BLaER1 treated with 17β-estradiol and CSF1 and Interleukin-3, amounts not matched to agents 10 nM and 100 nM (cell line): ENCODE measurements around the gene ZNF516.

Experiments
- H3K27ac ChIP-seq, 11 experiments: shearing (Covaris generic); formaldehyde crosslinking; 2 replicates each; pipeline ENCODE4 v1.8.1; 2022
- H3K27me3 ChIP-seq, 11 experiments: shearing (Covaris generic); formaldehyde crosslinking; 2 replicates each; pipeline ENCODE4 v1.8.1; 2022
- H3K36me3 ChIP-seq, 11 experiments: shearing (Covaris generic); formaldehyde crosslinking; 2 replicates each; pipeline ENCODE4 v1.8.1; 2022
- H3K4me1 ChIP-seq, 10 experiments: shearing (Covaris generic); formaldehyde crosslinking; 2 replicates each; pipeline ENCODE4 v1.8.1; 2022
- H3K4me2 ChIP-seq, 11 experiments: shearing (Covaris generic); formaldehyde crosslinking; 2 replicates each; pipeline ENCODE4 v1.8.1; 2022
- H3K4me3 ChIP-seq, 10 experiments: shearing (Covaris generic); formaldehyde crosslinking; 2 replicates each; pipeline ENCODE4 v1.8.1; 2022
- H3K9ac ChIP-seq, 11 experiments: shearing (Covaris generic); formaldehyde crosslinking; 2 replicates each; pipeline ENCODE4 v1.8.1; 2022
- H3K9me3 ChIP-seq, 11 experiments: shearing (Covaris generic); formaldehyde crosslinking; replicated peaks in 1 of 11; 2 replicates each; pipeline ENCODE4 v1.8.1; 2022
- H4K20me1 ChIP-seq, 11 experiments: shearing (Covaris generic); formaldehyde crosslinking; 2 replicates each; pipeline ENCODE4 v1.8.1; 2022
- Cebpa-rat ChIP-seq, 11 experiments: shearing (Covaris generic); IDR thresholded peaks; 2 replicates each; pipeline ENCODE4 v1.8.1; 2022

Gene ZNF516

GRCh38 chr18:76340410-76340809, 154.6 kb downstream of the ZNF516 start:
- peaks cover 22 to 38% (median 31%) of the 10 kb centered on the region in 11 experiments for H3K9me3 ChIP-seq
- no peak overlapping the region for H3K4me2 ChIP-seq
- peaks cover 0 to 17% (median 10%) of the 10 kb centered on the region in 11 experiments; a peak in 11 of 22 replicates for H3K36me3 ChIP-seq
- no peaks in the 10 kb centered on the region for H4K20me1 ChIP-seq
- no peaks in the 10 kb centered on the region for H3K27me3 ChIP-seq
- peaks cover 5 to 21% (median 12%) of the 10 kb centered on the region in 10 experiments; a peak in 19 of 20 replicates for H3K4me1 ChIP-seq
- H3K9ac ChIP-seq: no peak overlapping the region
- no peak overlapping the region for H3K27ac ChIP-seq
- no peak for TF ChIP-seq Cebpa-rat (IDR thresholded peaks at IDR 0.05)
- H3K4me3 ChIP-seq: no peak overlapping the region

GRCh38 chr18:76339246-76339620, 155.8 kb downstream of the ZNF516 start:
- TF ChIP-seq Cebpa-rat (IDR thresholded peaks at IDR 0.05): no peak
- peaks cover 24 to 38% (median 31%) of the 10 kb centered on the region in 11 experiments for H3K9me3 ChIP-seq
- H3K4me1 ChIP-seq: peaks cover 5 to 21% (median 12%) of the 10 kb centered on the region in 10 experiments; a peak in 19 of 20 replicates
- H3K9ac ChIP-seq: no peak overlapping the region
- no peaks in the 10 kb centered on the region for H4K20me1 ChIP-seq
- peak overlapping the region; percentile 7 to 66 (median 54); a peak in 21 of 22 replicates for H3K4me2 ChIP-seq
- peaks cover 0 to 17% (median 10%) of the 10 kb centered on the region in 11 experiments; a peak in 11 of 22 replicates for H3K36me3 ChIP-seq
- H3K27me3 ChIP-seq: no peaks in the 10 kb centered on the region
- H3K27ac ChIP-seq: peak overlapping the region in 3 of 11 experiments; percentile 11 to 49 (median 35); a peak in 3 of 22 replicates
- no peak overlapping the region for H3K4me3 ChIP-seq

- Histone ChIP-seq H3K27me3 (no peaks in the 10 kb centered on the region), H3K4me2 (peak overlapping the region in 9 of 11 experiments; percentile 7 to 66 (median 58); a peak in 17 of 22 replicates), H4K20me1 (no peaks in the 10 kb centered on the region), H3K9ac (no peak overlapping the region), H3K4me3 (no peak overlapping the region), H3K9me3 (peaks cover 27 to 41% (median 34%) of the 10 kb centered on the region in 11 experiments), H3K27ac (peak overlapping the region in 3 of 11 experiments; percentile 14 to 35 (median 23); a peak in 3 of 22 replicates), H3K4me1 (peaks cover 5 to 21% (median 12%) of the 10 kb centered on the region in 10 experiments; a peak in 19 of 20 replicates), H3K36me3 (peaks cover 0 to 17% (median 10%) of the 10 kb centered on the region in 11 experiments; a peak in 11 of 22 replicates)
- no peak for TF ChIP-seq Cebpa-rat (IDR thresholded peaks at IDR 0.05)
Observed at GRCh38 chr18:76338619-76339245, 156.3 kb downstream of the ZNF516 start.

- no peak overlapping the region for H3K9ac ChIP-seq
- H3K9me3 ChIP-seq: peaks cover 29 to 47% (median 38%) of the 10 kb centered on the region in 11 experiments
- no peak overlapping the region for H3K27ac ChIP-seq
- H3K4me3 ChIP-seq: no peak overlapping the region
- no peaks in the 10 kb centered on the region for H3K27me3 ChIP-seq
- TF ChIP-seq Cebpa-rat (IDR thresholded peaks at IDR 0.05): no peak
- H4K20me1 ChIP-seq: no peaks in the 10 kb centered on the region
- peaks cover 5 to 21% (median 12%) of the 10 kb centered on the region in 10 experiments; a peak in 19 of 20 replicates for H3K4me1 ChIP-seq
- H3K36me3 ChIP-seq: peaks cover 0 to 17% (median 10%) of the 10 kb centered on the region in 11 experiments; a peak in 11 of 22 replicates
- H3K4me2 ChIP-seq: no peak overlapping the region
Observed at GRCh38 chr18:76338088-76338487, 157.0 kb downstream of the ZNF516 start.

- H3K9ac ChIP-seq: no peak overlapping the region
- peaks cover 5 to 21% (median 12%) of the 10 kb centered on the region in 10 experiments; a peak in 19 of 20 replicates for H3K4me1 ChIP-seq
- H4K20me1 ChIP-seq: no peaks in the 10 kb centered on the region
- H3K27ac ChIP-seq: no peak overlapping the region
- H3K27me3 ChIP-seq: no peaks in the 10 kb centered on the region
- H3K36me3 ChIP-seq: peaks cover 0 to 17% (median 10%) of the 10 kb centered on the region in 11 experiments; a peak in 11 of 22 replicates
- TF ChIP-seq Cebpa-rat (IDR thresholded peaks at IDR 0.05): no peak
- H3K9me3 ChIP-seq: peaks cover 24 to 51% (median 43%) of the 10 kb centered on the region in 11 experiments
- no peak overlapping the region for H3K4me3 ChIP-seq
- peak overlapping the region in 2 of 11 experiments; percentile 10 to 18; a peak in 2 of 22 replicates for H3K4me2 ChIP-seq
Observed at GRCh38 chr18:76335859-76336640, 159.0 kb downstream of the ZNF516 start.

GRCh38 chr18:76328140-76328539, 166.9 kb downstream of the ZNF516 start:
- Histone ChIP-seq H3K4me2 (peak overlapping the region in 6 of 11 experiments; percentile 6 to 31 (median 8); a peak in 4 of 22 replicates), H3K9me3 (peaks cover 17 to 45% (median 32%) of the 10 kb centered on the region in 11 experiments; a peak in 20 of 22 replicates), H3K36me3 (no peaks in the 10 kb centered on the region), H3K4me1 (peaks cover 0 to 9% (median 6%) of the 10 kb centered on the region in 10 experiments; a peak in 6 of 20 replicates), H3K27me3 (no peaks in the 10 kb centered on the region), H3K27ac (no peak overlapping the region), H3K9ac (no peak overlapping the region), H3K4me3 (no peak overlapping the region), H4K20me1 (no peaks in the 10 kb centered on the region)
- TF ChIP-seq Cebpa-rat (IDR thresholded peaks at IDR 0.05): no peak

GRCh38 chr18:76323891-76324290, 171.2 kb downstream of the ZNF516 start:
- TF ChIP-seq Cebpa-rat (IDR thresholded peaks at IDR 0.05): no peak

GRCh38 chr18:76322686-76323085, 172.4 kb downstream of the ZNF516 start:
- Histone ChIP-seq H4K20me1 (no peaks in the 10 kb centered on the region), H3K27me3 (no peaks in the 10 kb centered on the region), H3K27ac (no peak overlapping the region), H3K36me3 (no peaks in the 10 kb centered on the region), H3K4me3 (no peak overlapping the region), H3K9me3 (no peaks in the 10 kb centered on the region), H3K4me1 (peaks cover 0 to 2% (median 0%) of the 10 kb centered on the region in 10 experiments; a peak in 2 of 20 replicates), H3K4me2 (no peak overlapping the region), H3K9ac (no peak overlapping the region)
- no peak for TF ChIP-seq Cebpa-rat (IDR thresholded peaks at IDR 0.05)

More at GRCh38 chr18:76323891-76324290, 171.2 kb downstream of the ZNF516 start:
- Histone ChIP-seq H3K9ac (no peak overlapping the region), H3K4me2 (no peak overlapping the region), H3K4me3 (no peak overlapping the region), H3K36me3 (no peaks in the 10 kb centered on the region), H3K27me3 (no peaks in the 10 kb centered on the region), H3K27ac (no peak overlapping the region), H3K4me1 (peaks cover 0 to 9% (median 6%) of the 10 kb centered on the region in 10 experiments; a peak in 6 of 20 replicates), H4K20me1 (no peaks in the 10 kb centered on the region), H3K9me3 (peaks cover 0 to 6% (median under 1%) of the 10 kb centered on the region in 11 experiments; a peak in 9 of 22 replicates)

GRCh38 chr18:76319366-76319765, 175.7 kb downstream of the ZNF516 start:
- no peak for TF ChIP-seq Cebpa-rat (IDR thresholded peaks at IDR 0.05)
- Histone ChIP-seq H3K36me3 (no peaks in the 10 kb centered on the region), H3K4me1 (peaks cover 0 to 24% (median 0%) of the 10 kb centered on the region in 10 experiments; a peak in 5 of 20 replicates), H3K4me3 (no peak overlapping the region), H3K27ac (no peak overlapping the region), H3K27me3 (no peaks in the 10 kb centered on the region), H3K9ac (no peak overlapping the region), H3K9me3 (no peaks in the 10 kb centered on the region), H3K4me2 (no peak overlapping the region), H4K20me1 (no peaks in the 10 kb centered on the region)
